Measurements from ENCODE around the gene TRPM2. TPM values are rescaled to one million over a fixed set of nuclear protein-coding genes. Genes with fewer than 3 reads are reported as not detected.

Gene TRPM2
- polyA plus RNA-seq, 2 donors, result 1.2 to 1.7 TPM

DNA sequence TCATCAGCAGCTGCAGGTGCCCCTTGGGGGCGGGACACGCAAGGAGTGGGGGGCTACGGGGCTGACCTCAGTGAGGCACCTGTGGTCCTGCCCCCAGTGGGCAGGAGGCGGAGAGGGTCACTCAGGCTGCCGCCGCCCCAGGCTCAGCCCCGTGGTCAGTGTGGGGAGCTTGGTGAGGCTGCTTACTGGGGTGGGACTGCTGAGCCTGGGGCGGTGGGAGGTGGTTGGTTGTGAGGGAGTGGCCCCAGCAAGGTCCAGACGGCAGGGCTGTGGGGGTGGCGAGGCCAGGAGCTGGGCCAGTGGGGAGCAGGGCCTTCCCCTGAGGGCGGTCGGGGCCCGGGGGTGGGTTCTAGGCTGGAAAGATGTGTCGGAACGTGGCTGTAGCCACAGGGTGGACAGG lies 39.3 kb upstream of the TRPM2 start:
- Histone ChIP-seq H3K27me3 (ENCODE audit: control insufficient read depth in 1 of 2, insufficient read depth in 2 of 2, low read length in 2 of 2) (no peaks in the 10 kb centered on the region), H3K36me3 (ENCODE audit: control insufficient read depth in 2 of 2, insufficient read depth in 2 of 2, low read length in 1 of 2) (peaks cover 13 to 83% of the 10 kb centered on the region in 2 donors), H3K9me3 (ENCODE audit: control insufficient read depth in 2 of 2, insufficient read depth in 1 of 2, low read depth in 1 of 2, low read length in 1 of 2) (no peaks in the 10 kb centered on the region), H3K27ac (ENCODE audit: low read depth in 2 of 2, low read length in 1 of 2) (no peak overlapping the region), H3K4me3 (ENCODE audit: low read depth in 1 of 2, low read length in 2 of 2) (no peak overlapping the region), H3K4me1 (ENCODE audit: control insufficient read depth in 2 of 2, insufficient read depth in 2 of 2, low read length in 1 of 2) (no peaks in the 10 kb centered on the region)
- WGBS, 2 donors, result 88 to 90% methylated on average over 15 of the region's 15 CpGs

DNA sequence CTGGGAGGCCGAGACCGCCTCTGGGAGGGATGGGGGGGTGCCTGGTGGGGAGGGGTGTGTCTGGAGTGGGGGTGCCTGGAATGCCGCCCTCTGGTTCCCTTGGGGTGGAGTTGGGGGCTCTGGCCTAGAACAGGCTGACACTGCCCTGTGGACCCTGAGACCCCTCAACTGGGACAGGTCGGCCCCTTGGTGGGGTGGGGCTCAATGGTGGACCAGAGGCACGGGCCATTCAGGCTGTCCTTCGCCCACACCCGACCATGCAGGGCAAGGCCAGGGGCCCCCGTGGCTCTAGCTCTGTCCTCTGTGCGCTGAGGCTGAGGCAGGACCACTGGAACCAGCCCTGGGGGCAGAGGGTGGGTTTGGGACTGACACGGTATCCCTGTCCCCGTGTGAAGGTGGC lies 38.9 kb upstream of the TRPM2 start:
- Histone ChIP-seq H3K27ac (ENCODE audit: low read depth in 2 of 2, low read length in 1 of 2) (no peak overlapping the region), H3K4me1 (ENCODE audit: control insufficient read depth in 2 of 2, insufficient read depth in 2 of 2, low read length in 1 of 2) (no peaks in the 10 kb centered on the region), H3K36me3 (ENCODE audit: control insufficient read depth in 2 of 2, insufficient read depth in 2 of 2, low read length in 1 of 2) (peaks cover 13 to 87% of the 10 kb centered on the region in 2 donors), H3K9me3 (ENCODE audit: control insufficient read depth in 2 of 2, insufficient read depth in 1 of 2, low read depth in 1 of 2, low read length in 1 of 2) (no peaks in the 10 kb centered on the region), H3K27me3 (ENCODE audit: control insufficient read depth in 1 of 2, insufficient read depth in 2 of 2, low read length in 2 of 2) (no peaks in the 10 kb centered on the region), H3K4me3 (ENCODE audit: low read depth in 1 of 2, low read length in 2 of 2) (no peak overlapping the region)
- WGBS, 2 donors, result 90 to 91% methylated on average over 11 of the region's 11 CpGs

DNA sequence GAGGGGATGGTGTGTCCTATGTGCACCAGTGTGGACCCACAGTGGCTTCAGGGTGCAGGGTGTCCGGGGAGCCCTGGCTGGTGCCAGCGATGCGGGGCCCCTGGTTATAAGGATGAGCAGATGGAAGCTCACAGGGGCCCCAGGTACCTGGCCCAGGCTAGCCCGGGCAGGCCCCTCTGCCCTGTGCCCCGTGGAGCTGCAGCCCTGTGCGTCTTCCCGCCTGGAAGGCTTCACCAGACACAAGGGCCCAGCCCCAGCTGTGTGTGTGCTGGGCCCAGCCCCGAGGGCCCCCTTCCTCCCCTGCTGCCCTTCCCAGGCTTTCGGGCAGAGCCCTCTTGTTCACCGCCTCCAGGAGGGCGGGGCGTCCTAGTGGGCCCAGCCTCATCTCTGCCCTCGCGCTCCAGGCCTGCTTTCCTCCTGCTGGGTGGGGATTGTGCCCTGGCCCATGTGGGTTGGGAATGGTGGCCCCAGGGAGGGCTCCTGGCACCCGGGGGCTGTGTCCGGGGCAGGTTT lies 37.7 kb upstream of the TRPM2 start:
- no peaks in the 10 kb centered on the region for H3K4me1 ChIP-seq (ENCODE audit: control insufficient read depth in 2 of 2, insufficient read depth in 2 of 2, low read length in 1 of 2)
- WGBS, 2 donors, result 59 to 83% methylated on average over 16 of the region's 16 CpGs
- no peaks in the 10 kb centered on the region for H3K9me3 ChIP-seq (ENCODE audit: control insufficient read depth in 2 of 2, insufficient read depth in 1 of 2, low read depth in 1 of 2, low read length in 1 of 2)
- no peak overlapping the region for H3K27ac ChIP-seq (ENCODE audit: low read depth in 2 of 2, low read length in 1 of 2)
- peaks cover 13 to 88% of the 10 kb centered on the region in 2 donors for H3K36me3 ChIP-seq (ENCODE audit: control insufficient read depth in 2 of 2, insufficient read depth in 2 of 2, low read length in 1 of 2)
- H3K27me3 ChIP-seq (ENCODE audit: control insufficient read depth in 1 of 2, insufficient read depth in 2 of 2, low read length in 2 of 2), result no peaks in the 10 kb centered on the region
- H3K4me3 ChIP-seq (ENCODE audit: low read depth in 1 of 2, low read length in 2 of 2), result no peak overlapping the region

DNA sequence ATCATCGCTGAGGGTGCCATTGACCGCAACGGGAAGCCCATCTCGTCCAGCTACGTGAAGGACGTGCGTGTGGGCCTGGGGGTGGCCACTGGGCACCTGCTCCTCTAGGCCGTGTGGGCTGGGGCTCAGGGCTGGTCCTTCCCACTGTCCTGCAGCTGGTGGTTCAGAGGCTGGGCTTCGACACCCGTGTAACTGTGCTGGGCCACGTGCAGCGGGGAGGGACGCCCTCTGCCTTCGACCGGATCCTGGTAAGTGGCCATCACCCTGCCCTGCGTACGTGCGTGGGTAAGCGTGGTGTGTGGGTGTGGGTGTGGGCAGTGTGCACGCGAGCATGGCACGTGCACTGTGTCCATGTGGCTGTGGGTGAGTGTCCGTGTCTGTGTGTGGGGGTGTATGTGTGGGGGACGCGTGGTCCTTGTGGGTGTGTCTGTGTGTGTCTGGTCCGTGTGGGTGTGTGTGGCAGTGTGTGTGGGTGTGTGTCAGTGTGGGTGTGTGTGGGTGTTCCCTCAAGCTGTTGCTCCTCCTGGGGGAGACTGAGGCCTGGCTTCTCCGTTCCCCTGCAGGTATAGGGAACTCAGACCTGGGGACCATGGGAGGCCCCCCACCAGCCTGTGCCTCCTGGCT lies 37.0 kb upstream of the TRPM2 start:
- Histone ChIP-seq H3K4me1 (ENCODE audit: control insufficient read depth in 2 of 2, insufficient read depth in 2 of 2, low read length in 1 of 2) (no peaks in the 10 kb centered on the region), H3K36me3 (ENCODE audit: control insufficient read depth in 2 of 2, insufficient read depth in 2 of 2, low read length in 1 of 2) (peaks cover 13 to 86% of the 10 kb centered on the region in 2 donors), H3K4me3 (ENCODE audit: low read depth in 1 of 2, low read length in 2 of 2) (no peak overlapping the region), H3K9me3 (ENCODE audit: control insufficient read depth in 2 of 2, insufficient read depth in 1 of 2, low read depth in 1 of 2, low read length in 1 of 2) (no peaks in the 10 kb centered on the region), H3K27ac (ENCODE audit: low read depth in 2 of 2, low read length in 1 of 2) (no peak overlapping the region), H3K27me3 (ENCODE audit: control insufficient read depth in 1 of 2, insufficient read depth in 2 of 2, low read length in 2 of 2) (no peaks in the 10 kb centered on the region)
- 89 to 91% methylated on average over 27 of the region's 27 CpGs for WGBS, 2 donors

DNA sequence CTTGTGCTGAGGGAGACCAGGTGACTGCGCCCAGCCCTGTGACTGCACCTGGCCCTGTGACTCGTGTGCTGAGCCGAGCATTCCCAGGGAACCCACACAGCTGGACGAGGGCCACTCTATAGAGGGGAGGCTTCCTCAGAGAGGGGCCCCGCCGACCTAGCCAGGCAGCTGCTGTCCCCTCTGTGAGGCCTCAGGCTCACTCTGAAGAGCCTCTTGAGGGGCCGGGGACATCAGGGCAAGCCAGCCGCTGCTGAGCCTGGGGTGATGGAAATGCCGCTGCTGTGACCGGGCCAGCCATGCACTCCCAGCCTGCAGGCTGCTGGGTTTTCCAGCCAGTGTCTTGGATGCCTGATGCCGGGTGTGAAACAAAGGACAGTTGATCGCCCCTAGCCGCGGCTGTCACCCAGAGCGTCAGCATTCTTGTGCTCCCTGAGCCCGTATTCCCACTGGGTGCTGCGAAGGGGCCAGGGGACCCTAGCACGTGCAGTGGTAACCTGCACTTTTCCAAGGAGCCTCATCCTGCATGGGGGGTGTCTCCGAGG lies 36.1 kb upstream of the TRPM2 start:
- H3K36me3 ChIP-seq (ENCODE audit: control insufficient read depth in 2 of 2, insufficient read depth in 2 of 2, low read length in 1 of 2), result peaks cover 7 to 85% of the 10 kb centered on the region in 2 donors
- 88 to 93% methylated on average over 15 to 19 of the region's 19 CpGs for WGBS, 2 donors

DNA sequence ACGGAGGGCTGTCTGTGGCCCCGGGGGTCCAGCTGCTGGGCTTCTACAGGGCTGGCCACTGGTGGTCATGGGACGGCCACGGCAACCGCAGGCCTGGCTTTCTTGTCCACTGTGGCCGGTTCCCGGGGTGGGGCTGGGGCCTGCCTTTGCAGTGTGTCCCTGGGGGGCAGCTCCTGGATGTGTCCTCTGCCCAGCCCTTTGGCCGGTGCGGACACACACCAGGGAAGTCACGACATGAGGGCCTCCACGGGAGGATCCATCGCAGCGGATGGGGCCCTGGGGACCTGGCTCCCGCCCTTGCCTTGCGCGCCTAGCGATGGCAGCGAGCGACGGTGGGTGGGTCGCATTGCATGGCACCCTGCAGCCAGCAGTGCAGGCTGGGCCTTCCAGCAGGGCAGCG lies 35.5 kb upstream of the TRPM2 start:
- 95 to 96% methylated on average over 22 of the region's 22 CpGs for WGBS, 2 donors
- Histone ChIP-seq H3K9me3 (ENCODE audit: control insufficient read depth in 2 of 2, insufficient read depth in 1 of 2, low read depth in 1 of 2, low read length in 1 of 2) (no peaks in the 10 kb centered on the region), H3K27me3 (ENCODE audit: control insufficient read depth in 1 of 2, insufficient read depth in 2 of 2, low read length in 2 of 2) (no peaks in the 10 kb centered on the region), H3K4me1 (ENCODE audit: control insufficient read depth in 2 of 2, insufficient read depth in 2 of 2, low read length in 1 of 2) (no peaks in the 10 kb centered on the region), H3K27ac (ENCODE audit: low read depth in 2 of 2, low read length in 1 of 2) (no peak overlapping the region), H3K4me3 (ENCODE audit: low read depth in 1 of 2, low read length in 2 of 2) (no peak overlapping the region), H3K36me3 (ENCODE audit: control insufficient read depth in 2 of 2, insufficient read depth in 2 of 2, low read length in 1 of 2) (peaks cover 7 to 86% of the 10 kb centered on the region in 2 donors)

More for the DNA sequence above, 36.1 kb upstream of the TRPM2 start:
- Histone ChIP-seq H3K4me1 (ENCODE audit: control insufficient read depth in 2 of 2, insufficient read depth in 2 of 2, low read length in 1 of 2) (no peaks in the 10 kb centered on the region), H3K27me3 (ENCODE audit: control insufficient read depth in 1 of 2, insufficient read depth in 2 of 2, low read length in 2 of 2) (no peaks in the 10 kb centered on the region), H3K27ac (ENCODE audit: low read depth in 2 of 2, low read length in 1 of 2) (no peak overlapping the region), H3K9me3 (ENCODE audit: control insufficient read depth in 2 of 2, insufficient read depth in 1 of 2, low read depth in 1 of 2, low read length in 1 of 2) (no peaks in the 10 kb centered on the region), H3K4me3 (ENCODE audit: low read depth in 1 of 2, low read length in 2 of 2) (no peak overlapping the region)

DNA sequence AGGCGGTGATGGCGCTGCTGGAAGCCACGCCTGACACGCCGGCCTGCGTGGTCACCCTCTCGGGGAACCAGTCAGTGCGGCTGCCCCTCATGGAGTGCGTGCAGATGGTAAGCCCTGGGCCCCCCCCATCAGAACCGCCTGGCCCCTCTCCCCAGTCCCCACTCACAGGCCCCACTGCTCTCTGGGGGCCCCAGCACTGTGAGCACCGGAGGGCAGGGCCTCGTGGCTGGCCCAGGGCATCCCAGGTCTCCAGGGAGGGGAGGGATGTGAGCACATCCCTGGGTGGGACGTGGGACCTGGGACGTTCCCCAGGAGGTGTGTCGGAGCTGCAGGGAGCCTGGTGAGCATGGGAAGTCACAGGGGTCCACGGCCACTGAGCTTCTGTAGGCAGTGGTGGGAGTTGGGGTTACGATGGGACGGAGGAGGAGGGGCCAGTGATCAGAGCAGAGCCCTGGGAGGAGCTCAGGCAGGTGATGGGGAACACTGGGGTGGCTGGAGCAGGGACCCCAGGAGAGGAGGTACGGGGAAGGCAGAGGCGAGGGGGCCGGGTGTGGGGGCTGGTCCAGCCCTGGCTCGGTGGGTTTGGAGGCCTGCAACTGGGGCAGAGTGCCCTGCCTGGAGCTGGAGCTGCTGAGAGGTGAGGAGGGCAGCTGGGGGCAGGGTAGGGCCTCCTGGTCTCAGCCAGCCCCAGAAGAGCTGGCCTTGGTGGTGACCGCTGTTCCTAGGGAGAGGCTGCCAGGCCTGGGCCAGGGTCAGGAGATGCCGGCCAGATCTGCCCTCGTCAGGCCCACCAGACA lies 34.7 kb upstream of the TRPM2 start:
- no peak overlapping the region for H3K27ac ChIP-seq (ENCODE audit: low read depth in 2 of 2, low read length in 1 of 2)
- H3K27me3 ChIP-seq (ENCODE audit: control insufficient read depth in 1 of 2, insufficient read depth in 2 of 2, low read length in 2 of 2), result no peaks in the 10 kb centered on the region
- H3K4me1 ChIP-seq (ENCODE audit: control insufficient read depth in 2 of 2, insufficient read depth in 2 of 2, low read length in 1 of 2), result no peaks in the 10 kb centered on the region
- 95% methylated on average over 25 of the region's 25 CpGs for WGBS, 2 donors
- no peak overlapping the region for H3K4me3 ChIP-seq (ENCODE audit: low read depth in 1 of 2, low read length in 2 of 2)
- H3K9me3 ChIP-seq (ENCODE audit: control insufficient read depth in 2 of 2, insufficient read depth in 1 of 2, low read depth in 1 of 2, low read length in 1 of 2), result no peaks in the 10 kb centered on the region
- peaks cover 7 to 84% of the 10 kb centered on the region in 2 donors for H3K36me3 ChIP-seq (ENCODE audit: control insufficient read depth in 2 of 2, insufficient read depth in 2 of 2, low read length in 1 of 2)

DNA sequence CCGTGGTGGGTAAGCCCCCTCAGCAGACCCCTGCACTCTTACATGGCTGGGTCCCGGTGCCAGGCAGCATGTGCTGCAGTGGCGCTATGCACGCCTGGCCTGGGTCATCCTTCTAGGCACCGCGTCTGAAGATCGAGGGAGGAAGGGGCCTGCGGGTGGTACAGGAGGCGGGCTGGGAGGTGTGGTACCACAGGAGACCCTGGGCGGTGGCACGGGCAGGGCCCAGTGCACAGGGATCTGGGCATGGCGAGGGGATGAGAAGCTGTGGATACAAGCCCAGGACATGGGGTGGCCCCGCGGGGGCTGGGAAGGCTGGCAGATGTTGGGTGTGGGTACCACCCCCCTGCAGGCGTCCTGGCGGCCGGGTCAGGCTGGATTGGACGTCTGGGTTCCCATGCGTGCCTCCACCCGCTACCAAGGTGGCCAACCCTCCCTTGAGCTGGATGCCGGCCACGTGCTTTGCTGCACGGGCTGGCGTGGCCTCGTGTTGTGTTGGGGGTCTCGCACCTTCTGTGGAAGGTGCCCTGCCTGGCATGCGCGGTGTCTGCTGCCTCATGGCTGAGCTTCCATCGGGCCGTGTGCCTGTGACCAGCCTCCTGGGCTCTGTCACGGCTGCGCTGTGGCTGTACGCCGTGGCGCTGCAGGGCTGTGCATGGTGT lies 33.9 kb upstream of the TRPM2 start:
- Histone ChIP-seq H3K4me1 (ENCODE audit: control insufficient read depth in 2 of 2, insufficient read depth in 2 of 2, low read length in 1 of 2) (no peaks in the 10 kb centered on the region), H3K9me3 (ENCODE audit: control insufficient read depth in 2 of 2, insufficient read depth in 1 of 2, low read depth in 1 of 2, low read length in 1 of 2) (no peaks in the 10 kb centered on the region), H3K36me3 (ENCODE audit: control insufficient read depth in 2 of 2, insufficient read depth in 2 of 2, low read length in 1 of 2) (peaks cover 6 to 85% of the 10 kb centered on the region in 2 donors), H3K27me3 (ENCODE audit: control insufficient read depth in 1 of 2, insufficient read depth in 2 of 2, low read length in 2 of 2) (no peaks in the 10 kb centered on the region), H3K27ac (ENCODE audit: low read depth in 2 of 2, low read length in 1 of 2) (no peak overlapping the region), H3K4me3 (ENCODE audit: low read depth in 1 of 2, low read length in 2 of 2) (no peak overlapping the region)
- WGBS, 2 donors, result 92 to 94% methylated on average over 35 of the region's 35 CpGs

DNA sequence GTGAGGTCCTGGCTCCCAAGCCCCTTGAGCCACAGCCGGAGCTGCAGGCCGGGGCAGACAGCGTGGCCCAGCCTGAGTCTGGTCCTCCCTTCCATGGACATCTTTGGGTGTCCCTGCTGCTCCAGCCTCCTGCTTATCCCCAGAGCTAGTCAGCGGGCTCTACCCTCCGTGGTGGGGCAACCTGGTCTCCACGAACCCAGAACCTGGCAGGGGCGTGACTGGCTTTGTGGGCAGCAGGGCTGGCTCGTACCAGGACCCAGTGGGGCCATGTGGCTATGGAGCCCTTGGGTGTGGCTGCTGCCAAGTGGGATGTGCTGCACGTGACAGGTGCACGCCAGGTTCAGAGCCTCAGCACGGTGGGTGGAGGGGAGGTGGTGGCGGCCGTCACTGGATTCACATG lies 32.6 kb upstream of the TRPM2 start:
- Histone ChIP-seq H3K4me1 (ENCODE audit: control insufficient read depth in 2 of 2, insufficient read depth in 2 of 2, low read length in 1 of 2) (no peaks in the 10 kb centered on the region), H3K9me3 (ENCODE audit: control insufficient read depth in 2 of 2, insufficient read depth in 1 of 2, low read depth in 1 of 2, low read length in 1 of 2) (no peaks in the 10 kb centered on the region), H3K27ac (ENCODE audit: low read depth in 2 of 2, low read length in 1 of 2) (no peak overlapping the region), H3K4me3 (ENCODE audit: low read depth in 1 of 2, low read length in 2 of 2) (no peak overlapping the region), H3K36me3 (ENCODE audit: control insufficient read depth in 2 of 2, insufficient read depth in 2 of 2, low read length in 1 of 2) (peaks cover 8 to 91% of the 10 kb centered on the region in 2 donors), H3K27me3 (ENCODE audit: control insufficient read depth in 1 of 2, insufficient read depth in 2 of 2, low read length in 2 of 2) (no peaks in the 10 kb centered on the region)
- WGBS, 2 donors, result 92 to 94% methylated on average over 13 of the region's 13 CpGs

Data from esophagus (tissue), 2 donors.